Measurements from ENCODE around the gene KRTAP1-3.

DNA sequence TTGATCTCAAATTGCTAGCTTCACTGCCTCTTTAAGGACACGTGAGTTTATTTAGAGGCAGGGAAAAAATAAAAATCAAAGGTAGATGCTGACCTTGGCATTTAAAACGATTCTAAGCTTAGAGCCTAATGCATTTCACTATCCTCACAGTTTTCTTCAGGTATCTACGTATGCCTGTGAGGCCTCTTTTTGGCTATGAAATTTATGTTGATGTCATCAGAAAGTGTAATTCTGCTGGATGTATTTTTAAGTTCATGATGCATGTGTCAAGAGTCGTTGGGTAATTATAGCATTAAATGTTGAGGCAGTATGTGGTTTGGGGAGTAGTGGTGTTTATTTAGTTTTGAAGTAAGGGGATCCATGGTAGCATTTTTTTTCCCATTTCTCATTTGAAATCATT, 30.7 kb downstream of the KRTAP1-3 start:
- TF ChIP-seq POLR2A (IDR thresholded peaks at IDR 0.05; ENCODE audit: low read length) = no peak
- TF ChIP-seq GATA1 (IDR thresholded peaks at IDR 0.05; ENCODE audit: low read depth, low read length) = no peak

All from erythroblast (primary cell).